Coronary artery (tissue), 2 donors: Measurements from ENCODE around the gene PPP1R36.
A peak's percentile ranks its signal among the peaks of the same experiment; 100 is the strongest.
"Not testable (repeated sequence)": the region's sequence is repeated elsewhere in the genome, so short reads cannot be mapped to it uniquely, and the experiment has no call there.

ENCODE experiments used
- DNase-seq: peaks from one replicate; pipeline ENCODE4 v3.0.0-alpha.2; 2017; ENCODE audit warnings: low spot score
- H3K27ac ChIP-seq, 2 donors: fragments of 200-600 bp; sonication (generic); one replicate each; pipeline ENCODE4 v1.5.1; 2016 to 2019
- H3K4me3 ChIP-seq: fragments of 200-600 bp; sonication (generic); 2 replicates; pipeline ENCODE4 v1.5.1; 2016; ENCODE audit warnings: mild to moderate bottlenecking, moderate library complexity
- TF ChIP-seq, protein P1 (sequence below): fragments of 200-600 bp; sonication (generic); IDR thresholded peaks from one replicate; pipeline ENCODE4 v1.5.1; 2019; ENCODE audit warnings: antibody characterized with exemption

Gene PPP1R36

DNA sequence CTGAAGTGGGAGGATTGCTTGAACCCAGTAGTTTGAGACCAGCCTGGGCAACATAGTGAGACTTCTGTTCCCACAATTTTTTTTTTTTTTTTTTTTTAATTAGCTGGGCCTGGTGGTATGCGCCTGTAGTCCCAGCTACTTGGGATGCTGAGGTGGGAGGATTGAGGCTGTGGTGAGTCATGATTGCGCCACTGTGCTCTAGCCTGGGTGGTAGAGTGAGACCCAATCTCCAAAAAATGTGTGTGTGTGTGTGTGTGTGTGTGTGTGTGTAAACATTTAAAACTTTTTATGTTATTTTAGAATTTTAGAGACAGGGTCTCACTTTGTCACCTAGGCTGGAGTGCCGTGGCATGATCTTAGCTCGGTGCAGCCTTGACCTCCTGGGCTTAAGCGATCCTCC is 6.8 kb downstream of the PPP1R36 start:
- H3K4me3 ChIP-seq: no peak overlapping the region
- no peak overlapping the region for H3K27ac ChIP-seq
- TF ChIP-seq, protein P1, sequence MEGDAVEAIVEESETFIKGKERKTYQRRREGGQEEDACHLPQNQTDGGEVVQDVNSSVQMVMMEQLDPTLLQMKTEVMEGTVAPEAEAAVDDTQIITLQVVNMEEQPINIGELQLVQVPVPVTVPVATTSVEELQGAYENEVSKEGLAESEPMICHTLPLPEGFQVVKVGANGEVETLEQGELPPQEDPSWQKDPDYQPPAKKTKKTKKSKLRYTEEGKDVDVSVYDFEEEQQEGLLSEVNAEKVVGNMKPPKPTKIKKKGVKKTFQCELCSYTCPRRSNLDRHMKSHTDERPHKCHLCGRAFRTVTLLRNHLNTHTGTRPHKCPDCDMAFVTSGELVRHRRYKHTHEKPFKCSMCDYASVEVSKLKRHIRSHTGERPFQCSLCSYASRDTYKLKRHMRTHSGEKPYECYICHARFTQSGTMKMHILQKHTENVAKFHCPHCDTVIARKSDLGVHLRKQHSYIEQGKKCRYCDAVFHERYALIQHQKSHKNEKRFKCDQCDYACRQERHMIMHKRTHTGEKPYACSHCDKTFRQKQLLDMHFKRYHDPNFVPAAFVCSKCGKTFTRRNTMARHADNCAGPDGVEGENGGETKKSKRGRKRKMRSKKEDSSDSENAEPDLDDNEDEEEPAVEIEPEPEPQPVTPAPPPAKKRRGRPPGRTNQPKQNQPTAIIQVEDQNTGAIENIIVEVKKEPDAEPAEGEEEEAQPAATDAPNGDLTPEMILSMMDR: no peak
- DNase-seq: no peak

DNA sequence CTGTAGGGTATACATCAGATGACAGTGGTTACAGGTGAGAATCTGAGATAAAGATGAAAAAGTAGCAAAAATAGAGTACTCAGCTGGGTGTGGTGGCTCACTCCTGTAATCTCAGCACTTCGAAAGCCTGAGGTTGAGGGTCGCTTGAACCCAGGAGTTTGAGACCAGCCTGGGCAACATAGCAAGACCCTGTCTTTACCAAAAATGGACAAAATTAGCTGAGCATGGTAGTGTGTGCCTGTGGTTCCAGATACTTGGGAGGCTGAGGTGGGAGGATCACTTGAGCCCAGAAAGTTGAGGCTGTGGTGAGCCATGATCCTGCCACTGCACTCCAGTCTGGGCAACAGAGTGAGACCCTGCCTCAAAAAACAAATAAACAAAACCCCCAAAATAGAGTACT is 8.5 kb downstream of the PPP1R36 start:
- DNase-seq, H3K4me3 ChIP-seq, H3K27ac ChIP-seq: not testable (repeated sequence)

DNA sequence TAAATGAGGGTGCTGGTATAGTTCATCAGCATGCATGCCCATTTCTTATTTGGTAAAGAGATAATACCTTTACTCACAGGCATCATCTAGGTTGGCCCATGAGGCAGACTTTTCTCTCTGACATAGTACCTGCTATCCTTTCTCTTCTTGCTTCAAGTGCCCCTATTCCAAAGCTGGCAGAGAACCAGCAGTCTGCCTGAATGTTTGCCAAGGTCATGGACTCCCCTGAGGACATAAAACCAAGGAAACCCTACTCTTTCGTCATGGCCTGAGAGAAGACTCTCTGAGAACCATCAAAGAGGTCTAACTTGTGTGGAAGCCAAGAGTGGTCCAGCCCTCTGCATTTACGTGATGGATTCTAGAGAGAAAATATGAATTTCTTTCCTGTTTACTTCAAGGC is 11.9 kb downstream of the PPP1R36 start:
- TF ChIP-seq, protein P1: no peak
- DNase-seq: no peak
- Histone ChIP-seq H3K27ac (no peak overlapping the region), H3K4me3 (no peak overlapping the region)

DNA sequence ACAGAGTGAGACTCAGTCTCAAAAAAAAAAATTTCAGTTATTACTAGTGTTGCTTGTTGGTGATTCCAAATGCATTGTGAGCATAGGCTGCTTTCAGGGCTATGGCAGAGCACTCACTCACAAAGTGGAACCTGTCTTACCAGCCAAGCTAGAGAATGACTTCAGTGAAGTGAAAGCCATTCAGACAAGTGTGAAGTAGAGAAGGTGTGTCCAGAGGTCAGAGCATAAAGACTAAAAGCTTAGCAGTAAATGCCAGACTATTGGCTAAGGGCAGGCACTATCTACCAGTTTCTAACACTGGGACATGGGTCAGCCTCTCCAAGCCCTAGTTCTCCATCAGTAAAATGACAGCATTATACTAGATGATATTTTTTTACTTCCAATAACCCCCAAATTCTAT is 12.7 kb downstream of the PPP1R36 start:
- H3K27ac ChIP-seq: no peak overlapping the region
- DNase-seq: no peak
- TF ChIP-seq, protein P1: no peak
- H3K4me3 ChIP-seq: no peak overlapping the region

DNA sequence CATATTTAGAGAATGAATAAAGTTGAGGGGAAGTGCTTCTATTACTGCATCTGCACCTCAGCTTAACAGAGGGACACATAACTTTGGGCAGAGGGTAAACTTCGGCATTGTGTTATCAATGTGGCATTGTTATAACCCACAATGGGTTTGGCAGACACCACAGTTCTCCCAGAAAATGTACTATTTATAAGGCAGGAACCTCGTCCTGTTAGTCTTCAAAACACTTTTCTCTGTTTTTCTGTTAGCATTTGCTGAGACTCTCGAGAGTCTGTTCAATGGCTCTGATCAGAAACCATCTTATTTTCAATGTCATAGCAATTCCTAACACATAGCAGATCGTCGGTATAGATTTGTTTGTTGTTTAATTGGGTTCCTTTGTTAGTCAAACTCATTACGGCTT is 13.9 kb downstream of the PPP1R36 start:
- no peak for DNase-seq
- no peak overlapping the region for H3K4me3 ChIP-seq

DNA sequence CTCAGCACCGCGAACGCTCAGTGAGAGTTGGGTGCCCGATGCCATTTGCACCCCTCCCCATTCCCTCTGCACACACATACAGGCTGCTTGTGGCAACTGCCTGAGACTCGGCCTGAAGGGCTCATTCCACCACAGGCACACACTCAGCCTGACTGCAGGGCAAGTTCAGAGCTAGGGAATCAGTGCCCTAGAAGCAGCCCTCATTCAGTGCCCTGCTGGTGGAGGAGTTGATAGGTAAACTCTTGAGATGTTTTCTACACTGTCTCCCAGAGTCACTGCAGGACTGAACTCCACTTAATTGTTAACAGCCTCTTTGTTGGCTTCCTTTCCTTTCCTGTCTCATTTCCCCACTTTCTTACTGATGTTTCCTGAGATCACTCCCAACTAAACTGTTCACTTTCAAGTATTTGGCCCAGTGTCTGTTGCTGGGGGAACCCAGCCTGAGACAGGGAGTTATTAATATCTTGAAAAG is 16.9 kb downstream of the PPP1R36 start:
- Histone ChIP-seq H3K4me3 (no peak overlapping the region), H3K27ac (peak overlapping the region; percentile 67 to 83)
- TF ChIP-seq, protein P1: no peak
- DNase-seq: no peak

More for the DNA sequence above, 13.9 kb downstream of the PPP1R36 start:
- H3K27ac ChIP-seq: no peak overlapping the region
- TF ChIP-seq, protein P1: no peak

DNA sequence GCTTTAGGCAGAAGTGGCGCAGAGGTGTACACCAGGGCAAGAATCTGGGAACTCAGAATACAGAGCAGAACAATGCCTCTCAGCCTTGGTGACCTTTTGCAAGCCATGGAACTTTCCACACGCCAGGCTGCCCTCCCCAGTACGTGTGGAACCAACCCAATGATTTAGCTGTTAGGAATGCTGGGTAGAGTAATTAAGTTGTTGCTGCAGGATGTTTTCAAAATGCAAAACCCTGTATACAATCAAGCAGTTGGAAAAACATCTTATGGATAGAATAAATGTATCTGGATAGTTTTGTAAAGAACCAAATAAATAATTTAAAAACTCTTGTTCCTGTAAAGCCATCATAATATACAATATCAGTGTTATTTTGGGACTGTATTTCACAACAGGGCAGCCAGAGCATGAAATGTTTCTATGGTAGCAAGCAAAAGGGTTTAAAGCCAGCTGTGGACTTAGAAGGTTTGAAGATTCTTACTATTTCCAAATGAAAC is 19.4 kb downstream of the PPP1R36 start:
- peak overlapping the region; percentile 56 to 80 for H3K27ac ChIP-seq
- H3K4me3 ChIP-seq: no peak overlapping the region
- peak; percentile 83 for DNase-seq
- TF ChIP-seq, protein P1: no peak

DNA sequence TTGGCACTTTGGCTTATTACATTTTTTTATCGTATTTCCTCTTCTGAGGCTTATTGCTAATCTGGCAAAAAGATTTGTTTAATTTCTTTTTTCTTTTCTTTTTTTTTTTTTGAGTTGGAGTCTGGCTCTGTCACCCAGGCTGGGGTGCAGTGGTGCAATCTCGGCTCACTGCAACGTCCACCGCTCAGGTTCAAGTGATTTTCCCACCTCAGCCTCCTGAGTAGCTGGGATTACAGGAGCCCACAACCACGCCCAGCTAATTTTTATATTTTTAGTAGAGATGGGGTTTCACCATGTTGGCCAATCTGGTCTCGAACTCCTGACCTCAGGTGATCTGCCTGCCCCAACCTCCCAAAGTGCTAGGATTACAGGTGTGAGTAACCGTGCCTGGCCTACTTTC is 19.9 kb downstream of the PPP1R36 start:
- peak overlapping the region; percentile 56 to 80 for H3K27ac ChIP-seq
- H3K4me3 ChIP-seq, DNase-seq: not testable (repeated sequence)
